Type B pancreatic cell (in vitro differentiated cells): ENCODE measurements around the gene SORCS1. TPM values are rescaled to one million over a fixed set of nuclear protein-coding genes. Genes with fewer than 3 reads are reported as not detected.

Experiments
- DNase-seq: peaks from one replicate; pipeline ENCODE4 v3.0.0; 2021; ENCODE audit warnings: mixed read lengths; ENCODE audit not compliant: unreplicated experiment; ENCODE audit errors: extremely low spot score
- H3K27ac Mint-ChIP-seq: 2 replicates; pipeline ENCODE4 v1.8.0; 2021; ENCODE audit warnings: mild to moderate bottlenecking, mixed read lengths
- H3K27me3 Mint-ChIP-seq: 2 replicates; pipeline ENCODE4 v1.8.0; 2021; ENCODE audit warnings: mixed read lengths
- H3K36me3 Mint-ChIP-seq: 2 replicates; pipeline ENCODE4 v1.8.0; 2021; ENCODE audit warnings: mixed read lengths
- H3K4me1 Mint-ChIP-seq: one replicate; pipeline ENCODE4 v1.8.0; 2021; ENCODE audit warnings: mixed read lengths; ENCODE audit not compliant: unreplicated experiment
- H3K4me3 Mint-ChIP-seq: 2 replicates; pipeline ENCODE4 v1.8.0; 2021; ENCODE audit warnings: mild to moderate bottlenecking, mixed read lengths
- H3K9me3 Mint-ChIP-seq: 2 replicates; pipeline ENCODE4 v1.8.0; 2021; ENCODE audit warnings: mixed read lengths
- total RNA-seq: library from RNA; stranded (reverse); gene quantifications from 2 replicates; pipeline ENCODE4 v1.2.1, GENCODE V29; 2021; ENCODE audit warnings: low replicate concordance
- TF ChIP-seq, protein P1 (sequence below): fragments of 200-600 bp; sonication (generic); conservative IDR thresholded peaks from 2 replicates; pipeline ENCODE4 v1.5.0; 2021; ENCODE audit warnings: antibody characterized with exemption, mild to moderate bottlenecking

The SORCS1 gene
- total RNA-seq, 1 donor from 2014 or later, result 5.4 TPM

DNA sequence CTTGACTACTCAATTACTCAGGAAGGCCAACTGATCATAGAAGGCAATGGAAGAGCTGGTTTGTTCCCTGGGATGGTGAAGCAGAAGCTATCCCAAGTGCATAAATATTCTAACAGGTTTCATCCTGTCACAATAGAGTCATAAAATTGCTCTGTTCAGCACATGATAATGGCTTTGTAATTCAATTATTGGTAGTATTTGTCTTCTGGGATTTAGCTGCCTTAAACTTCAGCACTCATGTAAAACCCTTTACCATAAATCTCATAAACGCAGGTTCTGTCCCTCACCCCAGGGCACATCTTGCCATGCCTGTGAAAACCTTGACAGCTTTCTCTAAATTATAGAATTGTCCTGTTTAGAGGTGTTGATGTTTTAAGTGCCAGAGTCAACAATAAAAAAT is 417.6 kb downstream of the SORCS1 start:
- H3K36me3 Mint-ChIP-seq, result no peaks in the 10 kb centered on the region
- peaks cover 9% of the 10 kb centered on the region for H3K27me3 Mint-ChIP-seq
- peaks cover 4% of the 10 kb centered on the region for H3K4me1 Mint-ChIP-seq
- TF ChIP-seq, protein P1, sequence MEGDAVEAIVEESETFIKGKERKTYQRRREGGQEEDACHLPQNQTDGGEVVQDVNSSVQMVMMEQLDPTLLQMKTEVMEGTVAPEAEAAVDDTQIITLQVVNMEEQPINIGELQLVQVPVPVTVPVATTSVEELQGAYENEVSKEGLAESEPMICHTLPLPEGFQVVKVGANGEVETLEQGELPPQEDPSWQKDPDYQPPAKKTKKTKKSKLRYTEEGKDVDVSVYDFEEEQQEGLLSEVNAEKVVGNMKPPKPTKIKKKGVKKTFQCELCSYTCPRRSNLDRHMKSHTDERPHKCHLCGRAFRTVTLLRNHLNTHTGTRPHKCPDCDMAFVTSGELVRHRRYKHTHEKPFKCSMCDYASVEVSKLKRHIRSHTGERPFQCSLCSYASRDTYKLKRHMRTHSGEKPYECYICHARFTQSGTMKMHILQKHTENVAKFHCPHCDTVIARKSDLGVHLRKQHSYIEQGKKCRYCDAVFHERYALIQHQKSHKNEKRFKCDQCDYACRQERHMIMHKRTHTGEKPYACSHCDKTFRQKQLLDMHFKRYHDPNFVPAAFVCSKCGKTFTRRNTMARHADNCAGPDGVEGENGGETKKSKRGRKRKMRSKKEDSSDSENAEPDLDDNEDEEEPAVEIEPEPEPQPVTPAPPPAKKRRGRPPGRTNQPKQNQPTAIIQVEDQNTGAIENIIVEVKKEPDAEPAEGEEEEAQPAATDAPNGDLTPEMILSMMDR, result no peak
- no peak overlapping the region for H3K27ac Mint-ChIP-seq
- DNase-seq, result no peak
- H3K9me3 Mint-ChIP-seq, result no peaks in the 10 kb centered on the region
- no peak overlapping the region for H3K4me3 Mint-ChIP-seq

DNA sequence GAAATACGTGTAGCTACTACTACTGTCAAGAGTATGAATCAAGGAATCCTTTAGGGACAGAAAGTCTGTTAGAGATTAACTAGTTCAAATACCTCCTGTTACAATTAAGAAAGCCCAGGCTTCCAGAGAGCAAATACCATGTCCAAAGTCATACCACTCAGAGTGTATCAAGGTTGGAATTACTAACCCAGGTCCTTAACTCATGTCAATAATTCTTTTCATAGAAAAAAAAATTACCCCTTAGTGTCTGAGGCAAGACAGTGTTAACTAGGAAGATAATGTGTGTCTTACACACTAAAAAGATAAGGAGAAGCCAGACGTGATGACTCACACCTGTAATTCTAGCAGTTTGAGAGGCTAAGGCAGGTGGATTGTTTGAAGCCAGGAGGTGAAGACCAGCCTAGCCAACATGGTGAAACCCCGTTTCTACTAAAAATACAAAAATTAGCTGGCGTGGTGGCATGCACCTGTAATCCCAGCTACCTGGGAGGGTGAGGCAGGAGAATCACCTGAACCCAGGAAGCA is 423.4 kb downstream of the SORCS1 start:
- TF ChIP-seq, protein P1, result no peak
- Mint-ChIP-seq H3K27ac (no peak overlapping the region), H3K36me3 (no peaks in the 10 kb centered on the region), H3K4me1 (no peaks in the 10 kb centered on the region), H3K4me3 (no peak overlapping the region), H3K27me3 (peaks cover 14% of the 10 kb centered on the region), H3K9me3 (no peaks in the 10 kb centered on the region)
- no peak for DNase-seq

DNA sequence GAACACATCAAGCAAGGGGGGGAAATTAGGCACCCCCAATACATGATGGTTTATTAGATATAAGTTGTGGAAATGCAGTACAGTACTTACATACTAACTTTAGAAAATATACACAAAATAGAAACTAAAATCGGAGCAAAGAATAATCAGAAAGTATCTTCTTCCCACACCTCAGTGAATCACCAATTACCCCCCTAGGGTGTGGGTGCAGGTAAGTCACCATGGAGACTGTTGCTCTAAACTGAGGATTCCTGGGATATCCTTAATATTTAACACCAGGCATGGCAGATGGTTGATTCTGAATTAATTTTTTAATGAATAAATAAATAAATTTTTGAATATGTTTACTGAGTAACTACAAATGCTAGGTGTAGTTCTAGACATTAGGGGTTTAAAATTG is 424.4 kb downstream of the SORCS1 start:
- no peak for DNase-seq
- H3K9me3 Mint-ChIP-seq, result no peaks in the 10 kb centered on the region
- H3K36me3 Mint-ChIP-seq, result no peaks in the 10 kb centered on the region
- TF ChIP-seq, protein P1, result no peak
- H3K27ac Mint-ChIP-seq, result no peak overlapping the region
- no peak overlapping the region for H3K4me3 Mint-ChIP-seq
- H3K4me1 Mint-ChIP-seq, result no peaks in the 10 kb centered on the region
- peaks cover 8% of the 10 kb centered on the region for H3K27me3 Mint-ChIP-seq

DNA sequence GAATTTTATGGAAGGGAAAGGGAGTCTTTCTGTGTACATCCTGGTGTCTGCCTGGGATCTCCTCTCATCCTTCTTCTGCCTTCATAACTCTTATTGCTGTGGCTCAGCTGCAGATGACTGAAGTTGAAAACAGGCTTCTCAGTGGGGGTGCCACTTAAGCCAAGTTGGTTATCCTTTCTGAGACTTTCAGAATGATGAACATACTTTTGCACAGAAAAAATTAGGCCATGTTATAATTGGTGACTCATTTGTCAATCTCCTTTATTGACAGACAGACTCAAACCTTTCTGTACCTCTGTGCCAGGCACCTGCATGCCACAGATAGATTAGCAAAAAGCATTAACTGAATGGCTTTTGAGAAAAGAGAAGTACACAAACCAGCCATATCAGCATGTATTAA is 430.3 kb downstream of the SORCS1 start:
- Mint-ChIP-seq H3K27me3 (peaks cover 15% of the 10 kb centered on the region), H3K36me3 (no peaks in the 10 kb centered on the region), H3K9me3 (no peaks in the 10 kb centered on the region), H3K4me3 (no peak overlapping the region), H3K4me1 (no peaks in the 10 kb centered on the region), H3K27ac (no peak overlapping the region)
- no peak for DNase-seq
- TF ChIP-seq, protein P1, result no peak

DNA sequence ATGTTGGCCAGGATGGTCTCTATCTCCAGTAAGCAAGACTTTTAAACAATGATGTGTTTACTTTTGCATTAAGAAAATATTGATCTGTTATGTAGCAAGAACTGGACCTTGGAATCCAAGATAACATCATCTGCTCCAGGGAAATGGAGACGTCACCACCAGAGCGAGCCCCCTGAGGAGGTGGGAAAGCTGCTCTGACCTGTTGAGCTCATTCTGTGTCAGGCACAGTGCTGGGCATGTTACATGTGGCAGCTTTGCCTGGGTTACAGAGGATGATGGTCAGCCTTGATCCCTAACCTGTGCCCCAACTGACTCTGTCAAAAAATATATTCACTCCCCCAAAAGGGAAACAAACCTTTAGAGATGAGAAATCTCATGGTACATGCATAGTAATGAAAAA is 436.3 kb downstream of the SORCS1 start:
- H3K4me3 Mint-ChIP-seq, result no peak overlapping the region
- peaks cover 15% of the 10 kb centered on the region for H3K27me3 Mint-ChIP-seq
- TF ChIP-seq, protein P1, result no peak
- no peaks in the 10 kb centered on the region for H3K9me3 Mint-ChIP-seq
- no peaks in the 10 kb centered on the region for H3K36me3 Mint-ChIP-seq
- no peaks in the 10 kb centered on the region for H3K4me1 Mint-ChIP-seq
- H3K27ac Mint-ChIP-seq, result no peak overlapping the region
- no peak for DNase-seq

DNA sequence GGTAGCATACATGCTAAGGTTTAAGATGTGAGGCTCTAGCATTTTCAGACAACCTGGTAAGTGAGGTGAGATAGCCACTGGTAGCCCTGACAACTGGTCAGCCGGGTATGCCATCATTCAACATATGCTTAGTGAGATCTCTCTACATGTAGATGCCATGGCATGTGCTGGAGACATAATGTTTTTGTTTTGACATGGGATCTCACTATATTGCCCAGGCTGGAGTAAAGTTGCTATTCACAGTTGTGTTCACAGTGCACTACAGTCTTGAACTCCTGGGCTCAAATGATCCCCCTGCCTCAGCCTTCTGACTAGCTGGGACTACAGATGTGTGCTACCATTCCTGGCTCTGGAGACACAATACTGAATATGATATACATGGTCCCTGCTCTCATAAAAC is 437.3 kb downstream of the SORCS1 start:
- H3K36me3 Mint-ChIP-seq, result no peaks in the 10 kb centered on the region
- no peak overlapping the region for H3K27ac Mint-ChIP-seq
- no peaks in the 10 kb centered on the region for H3K9me3 Mint-ChIP-seq
- TF ChIP-seq, protein P1, result no peak
- H3K27me3 Mint-ChIP-seq, result peaks cover 15% of the 10 kb centered on the region
- DNase-seq, result no peak
- no peaks in the 10 kb centered on the region for H3K4me1 Mint-ChIP-seq
- no peak overlapping the region for H3K4me3 Mint-ChIP-seq
